NCI-H2107 treated with DMSO at 0.1 percent for 48 hours (cell line): ENCODE measurements around the gene ZFPM1.

ENCODE experiments used
- DNase-seq: peaks from one replicate; lab custom pipeline; 2025; ENCODE audit not compliant: unreplicated experiment; lab: John Stamatoyannopoulos, UW

ZFPM1 gene

DNA sequence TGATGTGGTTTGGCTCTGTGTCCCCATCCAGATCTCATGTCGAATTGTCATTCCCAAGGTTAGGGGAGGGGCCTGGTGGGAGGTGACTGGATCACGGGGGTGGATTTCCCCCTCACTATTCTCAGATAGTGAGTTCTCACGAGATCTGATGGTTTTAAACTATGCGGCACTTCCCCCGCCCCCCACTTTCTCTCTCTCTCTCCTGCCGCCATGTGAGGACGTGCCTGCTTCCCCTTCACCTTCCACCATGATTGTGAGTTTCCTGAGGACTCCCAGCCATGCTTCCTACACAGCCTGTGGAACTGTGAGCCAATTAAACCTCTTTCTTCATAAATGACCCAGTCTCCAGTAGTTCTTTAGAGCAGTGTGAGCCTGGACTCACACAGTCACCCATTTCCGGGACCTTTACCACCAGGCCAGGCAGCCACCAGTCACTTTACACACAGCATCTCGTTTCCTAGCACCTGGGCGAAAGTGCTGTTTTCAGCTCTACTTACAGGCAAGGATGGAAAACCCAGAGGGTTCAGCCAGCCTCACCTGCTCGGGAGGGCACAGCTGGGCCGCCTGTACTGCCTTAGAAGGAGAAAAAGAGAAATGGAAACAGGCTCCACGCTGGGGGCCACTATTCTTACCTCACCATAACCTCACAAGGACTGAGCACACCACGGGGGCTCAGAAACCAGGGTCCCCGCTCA is 103.4 kb downstream of the ZFPM1 start:
- no peak for DNase-seq

- DNase-seq: peak; percentile 16
These were observed 105.7 kb downstream of the ZFPM1 start for GRCh38 chr16:88558457-88559442.

GRCh38 chr16:88560714-88561484 is 107.8 kb downstream of the ZFPM1 start:
- no peak for DNase-seq

DNA sequence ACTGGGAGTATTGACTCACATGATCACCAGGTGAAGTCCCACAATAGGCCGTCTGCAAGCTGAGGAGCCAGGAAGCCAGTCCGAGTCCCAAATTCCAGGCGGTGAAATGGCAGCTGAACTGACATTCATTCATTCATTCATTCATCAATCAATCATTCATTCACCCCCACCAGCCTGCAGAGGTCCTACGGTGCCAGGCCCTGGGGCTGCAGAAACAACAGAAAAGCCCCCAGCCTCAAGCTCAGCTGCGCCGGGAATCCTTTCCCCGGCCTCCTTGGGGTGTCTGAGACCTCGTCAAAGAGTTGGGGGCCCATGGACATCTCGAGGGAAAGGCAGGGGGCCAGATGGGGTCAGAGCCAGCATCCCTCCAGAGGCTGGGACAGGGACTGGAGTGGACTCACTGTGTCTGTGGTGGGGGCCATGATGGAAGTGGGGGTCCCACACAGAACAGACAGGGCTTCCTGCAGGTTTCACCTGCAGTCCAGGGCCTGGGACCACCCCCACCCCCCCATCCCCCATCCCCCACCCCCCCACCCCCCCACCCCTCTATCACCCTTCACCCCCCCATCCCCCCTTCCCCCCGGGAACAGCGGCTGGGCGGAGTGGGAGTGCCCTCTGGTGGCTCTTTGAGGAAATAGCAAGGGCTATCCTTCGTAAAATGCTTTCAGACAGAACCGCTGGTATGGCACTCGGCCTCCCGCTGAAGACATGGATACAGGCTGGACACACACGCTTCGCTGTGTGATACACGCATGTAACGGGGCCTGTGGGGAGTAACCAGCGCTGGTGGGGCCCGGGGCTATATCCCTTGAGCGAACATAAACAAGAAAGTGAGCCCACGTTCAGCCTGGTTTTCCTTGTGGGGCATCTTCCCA is 108.6 kb downstream of the ZFPM1 start:
- peak; percentile 15 for DNase-seq

GRCh38 chr16:88566158-88566557 is 113.1 kb downstream of the ZFPM1 start:
- DNase-seq: no peak

GRCh38 chr16:88568710-88569613 is 115.9 kb downstream of the ZFPM1 start:
- no peak for DNase-seq

DNA sequence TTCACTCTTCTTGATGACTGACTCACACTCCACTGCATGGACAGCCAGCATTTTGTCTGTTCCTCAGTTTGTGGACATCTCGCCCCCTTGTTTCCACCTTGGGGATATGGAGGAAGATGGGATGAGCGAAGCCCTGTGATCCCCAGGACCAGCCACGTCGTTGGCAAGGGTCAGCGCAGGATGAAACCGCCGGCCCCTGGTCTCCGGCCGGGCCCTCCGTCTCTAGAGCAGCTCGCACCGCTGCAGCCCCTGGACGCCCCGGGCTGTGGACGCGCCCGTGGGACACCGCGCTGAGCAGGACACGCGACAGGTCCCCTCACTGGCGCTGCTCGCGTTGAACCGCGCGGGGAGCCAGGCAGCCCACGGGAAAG is 116.5 kb downstream of the ZFPM1 start:
- DNase-seq: no peak

DNA sequence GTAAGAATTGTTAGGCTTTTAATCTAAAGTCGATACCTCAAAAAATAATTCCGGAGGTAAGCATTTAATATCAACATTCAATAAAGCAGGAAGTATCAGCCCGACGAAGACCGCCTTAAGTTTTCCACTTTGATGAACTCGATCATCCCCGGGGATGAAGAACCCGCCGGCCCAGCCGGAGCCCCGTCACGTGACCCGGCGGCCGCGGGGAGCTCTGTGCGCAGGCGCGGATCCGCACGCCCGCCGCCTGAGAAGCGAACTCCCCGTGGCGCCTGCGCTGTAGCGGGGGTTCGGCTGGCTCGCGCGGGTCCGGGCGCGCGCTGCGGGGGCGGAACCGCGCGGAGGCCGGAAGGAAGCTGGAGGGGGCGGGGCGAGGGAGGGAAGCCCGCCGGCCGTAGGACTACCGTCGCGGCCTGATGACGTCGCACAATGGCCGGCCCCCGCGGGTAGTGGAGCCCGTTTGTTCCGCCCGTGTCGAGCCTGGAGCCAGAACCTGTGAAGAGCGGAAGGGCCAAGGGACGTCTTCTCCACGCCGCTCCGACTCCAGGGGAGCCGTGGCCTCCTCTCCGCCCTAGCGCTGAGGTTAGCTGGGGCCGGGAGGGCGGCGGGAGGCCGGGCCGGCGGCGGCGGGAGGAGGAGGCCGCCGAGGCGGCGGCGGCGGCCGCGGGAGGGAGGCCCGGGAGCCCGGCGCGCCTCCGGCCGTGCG is 117.1 kb downstream of the ZFPM1 start, which contains the start of gene ZC3H18:
ZC3H18 (plus strand) TSS at position 419 of the 706 bp plus-strand sequence. CDS start 6,721 bp downstream, outside the sequence.
- DNase-seq: peak; percentile 77

DNA sequence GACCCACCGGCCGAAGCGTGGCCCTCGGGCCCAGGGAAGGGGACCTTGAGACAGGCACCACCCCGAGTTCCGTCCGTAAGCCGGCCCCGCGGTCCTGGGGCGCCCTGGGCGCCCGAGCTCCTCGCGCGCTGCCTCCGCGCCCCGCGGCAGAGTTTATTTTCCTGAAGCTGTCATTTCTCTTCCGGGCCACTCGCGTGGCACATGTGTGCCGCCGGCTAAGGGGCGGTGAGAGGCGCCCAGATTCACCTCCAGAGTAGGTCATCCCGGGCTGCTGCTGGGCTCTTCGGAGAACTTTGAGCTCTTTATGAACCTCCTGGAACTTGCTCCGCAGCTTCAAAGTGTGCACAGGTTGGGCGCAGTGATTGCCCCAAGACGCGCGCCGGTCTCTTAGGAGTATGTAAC is 117.6 kb downstream of the ZFPM1 start:
- DNase-seq: no peak

DNA sequence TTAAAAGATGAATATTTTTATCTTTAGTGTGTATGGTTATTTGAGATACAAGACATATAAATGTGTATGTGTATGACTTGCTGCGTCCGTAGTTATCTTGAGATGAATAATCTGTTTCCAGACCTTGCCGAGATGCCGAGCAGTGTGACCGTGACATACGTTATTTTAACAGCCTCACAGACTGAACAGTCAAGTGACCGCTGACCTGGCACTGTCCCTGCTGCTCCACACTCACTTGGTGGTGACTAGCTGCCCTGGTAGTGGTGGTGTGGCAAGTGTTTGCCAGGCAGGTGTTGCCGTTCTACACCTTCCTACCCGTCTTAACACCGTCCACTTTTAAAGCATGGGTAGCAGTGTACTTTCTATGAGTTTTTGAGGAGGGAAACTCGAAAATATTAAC is 122.2 kb downstream of the ZFPM1 start:
- no peak for DNase-seq

DNA sequence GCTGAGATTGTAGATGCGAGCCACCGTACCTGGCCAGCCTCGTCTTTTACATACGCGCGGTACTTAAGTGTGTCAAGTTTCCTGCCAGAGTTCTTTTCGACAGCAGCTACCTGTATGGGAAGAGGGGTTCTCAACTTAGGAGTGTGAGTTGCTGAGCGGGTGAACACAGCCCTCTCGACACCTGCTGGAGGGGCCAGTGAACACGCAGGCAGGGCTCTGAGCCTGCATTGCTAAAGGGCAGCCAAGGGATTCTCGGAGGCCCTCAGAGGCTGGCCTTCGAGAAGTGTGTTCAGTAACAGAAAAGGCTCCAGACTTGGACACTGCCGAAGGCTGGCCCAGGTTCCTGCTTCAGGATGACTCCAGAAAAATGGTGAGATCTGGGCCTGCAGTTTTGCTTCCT is 123.2 kb downstream of the ZFPM1 start:
- DNase-seq: no peak

DNA sequence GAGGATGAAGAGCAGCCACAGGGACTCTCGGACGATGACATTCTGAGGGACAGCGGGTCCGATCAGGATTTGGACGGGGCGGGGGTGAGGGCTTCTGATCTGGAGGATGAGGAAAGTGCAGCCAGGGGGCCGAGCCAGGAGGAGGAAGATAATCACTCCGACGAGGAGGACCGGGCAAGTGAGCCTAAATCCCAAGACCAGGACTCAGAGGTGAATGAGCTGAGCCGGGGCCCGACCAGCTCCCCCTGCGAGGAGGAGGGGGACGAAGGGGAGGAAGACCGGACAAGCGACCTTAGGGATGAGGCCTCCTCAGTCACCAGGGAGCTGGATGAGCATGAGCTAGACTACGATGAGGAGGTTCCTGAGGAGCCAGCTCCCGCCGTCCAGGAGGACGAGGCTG is 124.1 kb downstream of the ZFPM1 start:
- DNase-seq: no peak

DNA sequence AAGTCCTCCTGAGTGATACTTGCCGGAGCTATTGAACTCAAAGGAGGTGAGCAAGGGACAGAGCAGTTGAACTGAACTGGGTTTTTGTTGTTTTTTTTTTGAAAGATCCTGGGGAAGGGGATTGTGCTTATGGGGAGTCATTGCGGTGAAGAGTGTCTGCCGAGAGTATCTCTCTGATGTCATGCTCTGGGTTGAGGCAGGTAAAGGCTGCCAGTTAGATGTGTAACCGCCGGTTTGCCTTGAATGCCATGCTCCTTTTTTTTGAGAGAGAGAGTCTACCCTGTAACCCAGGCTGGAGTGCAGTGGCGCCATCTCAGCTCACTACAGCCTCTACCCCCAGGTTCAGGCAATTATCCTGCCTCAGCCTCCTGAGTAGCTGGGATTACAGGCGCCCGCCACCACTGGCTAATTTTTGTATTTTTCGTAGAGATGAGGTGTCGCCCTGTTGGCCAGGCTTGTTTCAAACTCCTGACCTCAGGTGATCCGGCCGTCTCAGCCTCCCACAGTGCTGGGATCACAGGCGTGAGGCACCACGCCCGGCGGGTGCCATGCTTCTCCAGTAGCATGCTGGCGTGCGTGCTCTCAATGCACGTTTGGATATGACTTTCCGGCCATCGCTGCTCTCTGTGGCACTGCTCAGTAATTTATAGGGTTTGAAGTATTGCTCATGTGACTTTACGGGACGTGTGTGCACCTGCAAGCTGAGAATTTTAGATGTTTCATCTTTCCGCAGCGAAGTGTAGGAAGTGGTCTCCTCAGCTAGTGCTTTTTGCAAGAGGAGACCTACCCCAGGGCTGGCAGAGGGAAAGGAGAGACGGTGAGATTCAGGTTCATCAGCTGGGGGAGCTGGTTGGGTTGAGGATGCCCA is 125.6 kb downstream of the ZFPM1 start:
- DNase-seq: no peak

DNA sequence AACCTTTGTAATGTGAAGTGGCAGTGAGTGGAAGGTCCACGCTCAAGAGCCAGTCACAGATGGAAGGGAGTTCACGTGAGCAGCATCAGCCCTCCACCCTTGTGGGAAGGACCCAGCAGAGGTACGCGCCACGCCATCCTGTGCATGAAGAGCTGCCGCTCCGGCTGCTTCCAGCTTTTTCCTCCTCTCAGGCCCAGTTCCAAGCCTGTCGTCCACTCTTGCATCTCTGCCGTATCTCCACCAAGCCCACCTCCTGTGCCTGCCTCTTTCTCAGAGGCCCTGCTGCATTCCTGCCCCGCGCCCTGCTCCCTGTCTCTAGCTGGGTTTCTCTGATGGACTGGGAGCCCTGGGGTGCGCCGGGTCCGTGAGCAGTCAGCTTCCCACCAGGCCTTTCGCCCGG is 127.3 kb downstream of the ZFPM1 start:
- DNase-seq: no peak

- DNase-seq: no peak
These were observed 128.0 kb downstream of the ZFPM1 start for GRCh38 chr16:88581033-88581432.

- no peak for DNase-seq
These were observed 130.0 kb downstream of the ZFPM1 start for GRCh38 chr16:88582912-88583575.

GRCh38 chr16:88584676-88585075 is 131.6 kb downstream of the ZFPM1 start:
- no peak for DNase-seq
